ELF-1 (cell line): ENCODE results near the gene MAP6.
"Not testable (repeated sequence)": the region's sequence is repeated elsewhere in the genome, so short reads cannot be mapped to it uniquely, and the experiment has no call there.

Experiments
- DNase-seq: peaks from one replicate; pipeline ENCODE4 v3.0.0-alpha.2; 2016; ENCODE audit warnings: low read depth, low spot score

Gene MAP6

DNA sequence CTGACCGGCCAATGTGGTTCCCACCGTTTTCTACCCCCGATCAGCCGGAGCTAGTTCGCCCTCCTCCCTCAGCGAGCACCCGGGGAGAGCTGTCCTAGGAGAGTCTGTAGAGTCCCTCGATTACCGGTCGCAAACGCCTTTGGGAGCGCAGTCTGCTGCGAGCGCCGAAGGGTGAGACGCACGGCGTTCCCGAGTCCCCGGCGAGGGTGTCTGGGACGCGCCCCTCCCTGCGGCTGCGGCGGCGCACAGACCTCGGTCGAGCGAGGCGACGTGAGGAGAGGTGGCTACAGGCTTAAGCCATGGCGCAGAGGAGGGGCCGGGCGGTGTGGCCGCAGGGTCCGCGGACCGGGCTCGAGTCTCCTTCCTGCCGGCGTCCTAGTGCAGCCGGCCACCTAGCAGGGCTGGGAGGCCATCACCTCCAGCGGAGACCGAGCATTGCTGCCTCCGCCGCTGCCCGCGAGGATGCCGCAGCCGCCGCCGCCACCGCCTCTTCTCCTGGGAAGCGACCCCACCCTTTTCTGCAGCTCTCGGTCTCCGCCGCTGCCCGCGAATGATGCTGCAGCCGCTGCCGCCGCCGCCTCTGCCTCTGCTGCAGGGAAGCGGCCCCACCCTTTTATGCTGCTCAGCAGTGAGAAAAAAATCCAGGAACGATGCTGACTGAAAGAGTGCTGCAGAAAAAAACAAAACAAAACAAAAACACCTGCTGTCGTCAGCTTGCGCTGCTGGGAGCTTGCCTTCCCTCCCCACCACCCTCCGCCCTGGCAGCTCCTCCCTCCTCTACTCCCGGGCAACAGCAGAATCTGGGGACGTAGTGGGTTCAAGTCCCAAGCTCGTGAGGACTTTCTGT is at the start of gene MAP6:
Gene MAP6, minus strand, starts transcription at position 588 of the 847 bp plus-strand sequence. CDS start 669 bp downstream, outside the sequence.
- DNase-seq = peak; percentile 66

DNA sequence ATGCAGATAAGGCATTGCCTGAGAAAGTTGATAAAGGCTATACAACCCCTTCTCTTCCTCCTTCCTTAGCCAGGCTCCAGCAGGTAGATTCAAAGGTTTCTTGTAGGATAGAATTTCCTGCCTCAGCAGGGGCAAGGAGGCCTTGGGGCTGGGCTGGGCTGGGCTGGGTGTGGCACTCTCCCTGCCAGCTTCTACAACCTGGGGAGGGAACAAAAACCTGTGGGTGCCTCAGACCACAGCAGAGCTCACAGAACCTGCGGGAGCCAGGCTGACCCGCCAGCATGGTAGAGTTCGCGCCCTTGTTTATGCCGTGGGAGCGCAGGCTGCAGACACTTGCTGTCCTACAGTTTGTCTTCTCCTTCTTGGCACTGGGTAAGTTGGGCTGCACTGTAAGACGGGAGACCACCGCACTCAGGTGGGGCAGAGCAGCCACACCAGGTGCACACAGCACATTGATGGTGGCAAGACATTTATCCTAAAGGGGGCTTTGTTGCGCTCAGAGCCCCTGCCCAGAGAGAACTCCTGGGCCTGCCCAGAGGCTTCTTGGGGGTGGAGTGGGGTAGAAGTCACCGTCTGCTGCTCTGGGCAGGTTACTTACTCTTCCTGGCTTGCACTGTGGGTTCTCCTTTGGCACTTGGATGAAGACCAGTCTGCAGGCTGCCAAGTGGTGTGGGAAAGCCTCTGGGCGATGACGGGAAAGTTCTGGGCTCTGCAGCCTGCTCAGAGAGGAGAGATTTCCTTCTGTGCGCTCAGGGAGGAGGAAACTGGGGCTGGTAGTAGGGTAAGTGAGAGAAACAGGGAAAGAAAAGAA is 49.0 kb upstream of the MAP6 start, which contains the start of gene MOGAT2:
Gene MOGAT2, plus strand, starts transcription at position 231 of the 811 bp plus-strand sequence. Its CDS starts 51 bp downstream, at position 282.
- DNase-seq = no peak

DNA sequence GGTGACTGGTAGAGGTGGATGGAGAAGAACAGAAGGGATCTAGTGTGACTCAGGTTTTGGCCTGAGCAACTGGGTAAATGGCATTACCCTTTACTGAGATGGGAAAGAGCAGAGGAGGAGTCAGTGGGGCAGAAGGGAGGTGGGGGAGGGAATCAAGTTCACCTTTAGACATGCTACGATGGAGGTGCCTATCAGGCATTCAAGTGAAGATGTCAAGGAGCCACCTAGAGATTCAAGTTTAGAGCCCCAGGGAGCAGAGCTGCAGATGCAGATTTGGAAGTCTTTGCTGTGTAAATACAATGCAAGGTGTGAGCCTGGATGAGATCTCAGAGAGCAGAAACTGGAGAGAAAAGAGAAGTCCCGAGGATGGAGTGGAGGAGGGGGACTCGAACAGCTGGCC is 47.8 kb upstream of the MAP6 start:
- DNase-seq = no peak

DNA sequence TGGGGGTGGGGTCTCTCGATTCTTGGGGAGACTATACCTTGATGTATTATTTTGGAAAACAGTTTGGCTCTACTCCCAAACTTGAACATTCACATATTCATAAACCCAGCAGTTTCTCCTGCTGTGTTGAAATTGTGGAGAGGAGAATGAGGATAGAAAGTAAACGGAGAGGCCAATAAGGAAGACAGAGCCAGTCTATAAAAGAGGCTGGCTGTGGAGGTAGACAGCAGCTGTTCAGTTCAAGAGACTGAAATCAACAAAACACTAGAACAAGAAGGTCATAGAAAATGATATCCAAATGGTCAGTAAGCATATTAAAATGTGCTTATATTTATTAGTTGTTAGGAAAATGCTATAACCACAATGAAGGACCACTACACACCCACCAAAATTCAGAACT is 46.9 kb upstream of the MAP6 start:
- DNase-seq = no peak

DNA sequence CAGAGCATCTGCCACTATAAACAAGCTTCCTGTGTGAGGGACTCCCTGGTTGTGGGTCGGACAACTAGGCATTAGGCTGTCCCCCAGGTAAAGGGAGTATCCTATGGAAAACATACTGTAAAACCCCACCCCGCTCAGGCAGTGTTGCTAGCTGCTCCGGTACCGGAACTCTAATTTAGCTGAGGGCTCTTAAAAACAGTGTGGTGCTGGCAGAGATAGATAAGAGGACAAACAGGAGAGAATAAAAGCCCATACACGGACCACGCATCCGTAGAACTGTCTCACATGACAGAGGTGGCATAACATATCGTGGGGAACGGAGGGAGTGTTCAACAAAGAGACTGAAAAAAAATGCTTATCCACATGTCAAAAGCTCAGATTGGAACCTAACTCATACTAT is 45.4 kb upstream of the MAP6 start:
- DNase-seq = no peak

DNA sequence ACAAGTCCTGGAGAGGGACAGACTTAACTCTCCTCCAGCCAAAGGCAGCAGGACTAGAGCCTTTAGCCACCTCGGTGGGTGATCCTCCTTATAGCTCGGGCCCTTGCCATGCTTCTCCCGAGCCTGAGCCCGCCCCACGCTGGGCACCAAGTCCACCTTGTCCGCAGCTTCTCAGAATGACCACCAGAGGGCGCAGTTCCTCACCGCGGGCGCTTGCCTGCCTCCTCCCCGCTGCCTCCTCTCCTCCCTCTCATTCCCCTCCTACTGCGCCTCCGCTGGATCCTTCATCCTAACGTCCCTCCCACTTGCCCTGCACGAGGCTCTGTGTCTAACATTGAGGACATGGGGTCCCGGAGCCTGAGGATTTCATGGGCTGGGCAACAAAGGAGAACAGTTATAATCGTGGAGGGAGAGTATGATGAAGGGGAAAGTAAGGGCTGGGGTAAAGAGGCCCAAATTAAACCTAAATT is 37.5 kb upstream of the MAP6 start:
- peak; percentile 86 for DNase-seq

DNA sequence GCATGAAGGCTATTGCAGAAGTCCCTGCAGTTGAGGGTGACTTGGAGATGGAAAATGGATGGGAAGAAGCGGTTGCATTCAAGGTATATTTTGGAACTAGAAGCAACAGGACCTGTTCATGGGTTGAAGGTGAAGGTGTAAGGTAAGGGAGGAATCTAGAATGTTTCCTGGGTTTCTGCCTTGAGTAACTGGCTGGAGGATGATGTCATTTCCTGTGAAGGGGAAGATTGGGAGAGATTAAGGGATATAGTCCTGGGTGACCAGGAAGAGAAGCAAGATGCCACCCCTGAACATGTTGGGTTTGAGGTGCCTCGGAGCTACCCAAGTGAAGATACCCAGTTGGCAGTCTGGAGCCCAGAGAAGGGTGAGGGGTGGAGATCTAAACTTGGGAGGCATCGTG is 36.7 kb upstream of the MAP6 start:
- DNase-seq = no peak

DNA sequence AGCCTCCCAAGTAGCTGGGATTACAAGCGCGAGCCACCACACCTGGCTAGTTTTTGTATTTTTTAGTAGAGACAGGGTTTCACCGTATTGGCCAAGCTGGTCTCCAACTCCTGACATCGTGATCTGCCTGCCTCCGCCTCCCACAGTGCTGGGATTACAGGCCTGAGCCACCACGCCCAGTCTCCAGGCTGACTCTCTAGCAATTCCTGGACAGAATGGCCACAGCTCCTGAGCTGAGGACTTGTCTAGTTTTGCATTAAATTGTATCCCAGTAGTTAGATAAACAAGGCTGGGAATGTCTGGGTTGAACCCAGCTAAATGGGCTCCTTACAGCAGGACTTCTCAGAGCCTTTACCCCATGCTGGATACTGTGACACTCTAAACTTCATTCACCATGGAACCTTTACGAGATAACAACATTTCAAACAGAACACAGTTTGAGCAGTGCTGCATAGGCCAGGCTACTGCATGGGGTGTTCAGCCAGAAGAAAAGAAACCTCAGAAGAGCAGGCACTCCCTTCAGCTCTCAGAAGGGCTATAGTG is 34.9 kb upstream of the MAP6 start:
- no peak for DNase-seq

DNA sequence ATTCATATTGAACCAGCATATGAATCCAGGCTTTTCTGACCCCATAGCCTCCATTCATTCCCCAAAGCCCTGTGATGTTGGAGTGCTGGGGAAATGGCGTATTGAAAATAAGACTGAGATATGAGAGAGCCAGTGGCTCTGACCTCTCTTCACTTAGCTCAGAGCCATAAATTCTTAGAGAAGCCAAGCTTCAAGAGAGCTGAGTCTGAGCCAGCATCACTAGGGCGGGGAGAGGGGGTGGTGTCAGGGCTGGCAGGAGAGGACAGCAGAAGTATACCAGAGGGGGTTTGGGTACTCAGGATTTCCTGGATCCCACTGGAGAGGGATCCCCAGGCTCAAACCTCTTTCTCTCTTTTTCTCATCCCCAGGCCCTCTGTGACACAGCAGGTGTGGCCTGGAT is 32.1 kb upstream of the MAP6 start:
- no peak for DNase-seq

DNA sequence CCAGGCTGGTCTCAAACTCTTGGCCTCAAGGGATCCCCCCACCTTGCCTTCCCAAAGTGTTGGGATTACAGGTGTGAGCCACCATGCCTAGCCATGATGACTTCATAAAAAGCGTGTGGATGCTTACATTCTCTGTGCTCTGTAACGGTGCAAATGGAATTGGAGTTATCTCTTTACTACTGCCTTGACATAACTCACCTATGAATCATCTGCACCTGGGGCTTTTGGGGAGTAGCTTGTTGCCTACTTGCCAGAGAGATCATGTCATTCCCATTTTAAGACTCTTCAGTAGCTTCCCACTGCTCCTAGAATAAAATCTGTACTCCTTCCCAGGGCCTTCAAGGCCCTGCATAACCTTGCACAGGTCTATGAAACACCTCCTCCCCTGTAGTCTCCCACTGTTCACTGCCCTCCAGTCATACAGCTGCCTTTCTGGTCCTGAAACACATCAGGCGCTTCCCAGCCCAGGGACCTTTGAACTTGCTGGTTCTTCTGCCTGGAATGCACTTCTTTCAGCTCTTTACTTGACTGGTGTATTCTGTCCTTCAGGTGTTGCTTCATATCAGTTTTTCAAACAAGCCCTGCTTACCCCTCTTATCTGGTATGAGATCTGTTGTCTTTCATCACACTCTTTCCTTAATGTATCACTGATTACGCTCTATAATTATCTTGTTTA is 29.2 kb upstream of the MAP6 start:
- no peak for DNase-seq

DNA sequence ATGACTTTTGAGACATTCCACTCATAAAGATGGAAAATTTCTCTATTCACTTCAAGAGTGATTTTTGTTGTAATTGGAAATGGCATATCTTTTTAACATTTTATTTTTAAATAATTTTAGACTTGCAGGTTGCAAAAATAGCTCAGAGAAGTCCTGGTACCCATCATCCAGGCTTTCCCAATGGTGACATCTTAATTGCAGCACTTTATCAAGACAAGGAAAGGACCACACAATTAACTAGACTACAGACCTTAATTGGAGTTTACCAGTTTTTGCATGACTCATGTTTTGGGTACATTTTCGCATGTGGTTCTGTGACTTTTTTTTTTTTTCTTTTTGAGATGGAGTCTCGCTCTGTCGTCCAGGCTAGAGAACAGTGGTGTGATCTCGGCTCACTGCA is 23.0 kb upstream of the MAP6 start:
- no peak for DNase-seq

DNA sequence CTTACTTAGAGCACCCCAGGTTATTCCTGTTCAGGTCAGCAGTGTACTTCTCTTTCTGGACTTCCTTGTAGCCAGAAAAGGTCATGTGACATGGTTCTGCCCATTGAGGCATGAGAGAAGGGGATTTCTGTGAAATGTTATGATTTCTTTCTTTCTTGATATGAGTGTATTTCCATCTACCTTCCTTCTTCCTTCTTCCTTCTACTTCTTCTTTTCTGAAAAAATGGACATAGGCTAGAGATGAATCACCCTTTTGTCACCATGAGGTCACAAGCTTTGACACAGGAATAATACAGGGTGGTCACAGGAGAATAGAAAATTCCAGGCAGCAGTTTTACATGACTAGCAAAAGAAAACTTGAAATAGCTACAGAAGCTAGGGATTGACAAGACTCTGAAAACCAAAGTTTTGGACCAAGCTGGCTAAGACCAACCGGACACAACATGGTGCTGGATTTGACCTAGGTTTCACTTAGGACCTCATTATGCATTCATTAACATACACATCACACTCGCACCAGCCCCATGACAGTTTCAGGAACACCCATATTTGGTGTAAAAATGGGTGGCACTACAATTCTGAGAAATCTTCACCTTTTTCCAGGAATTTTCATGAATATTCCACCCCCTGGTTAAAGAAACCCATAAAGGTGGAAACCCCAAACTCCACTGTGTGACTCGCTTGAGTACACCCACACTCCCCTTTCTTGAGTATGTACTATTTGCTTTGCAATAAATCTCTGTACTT is 21.2 kb upstream of the MAP6 start:
- DNase-seq = no peak

DNA sequence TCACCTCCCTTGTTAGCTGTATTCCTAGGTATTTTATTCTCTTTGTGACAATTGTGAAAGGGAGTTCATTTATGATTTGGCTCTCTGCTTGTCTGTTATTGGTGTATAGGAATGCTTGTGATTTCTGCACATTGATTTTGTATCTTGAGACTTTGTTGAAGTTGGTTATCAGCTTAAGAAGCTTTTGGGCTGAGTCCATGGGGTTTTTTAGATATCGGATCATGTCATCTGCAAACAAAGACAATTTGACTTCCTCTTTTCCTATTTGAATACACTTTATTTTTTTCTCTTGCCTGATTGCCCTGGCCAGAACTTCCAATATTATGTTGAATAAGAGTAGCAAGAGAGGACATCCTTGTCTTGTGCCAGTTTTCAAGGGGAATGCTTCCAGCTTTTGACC is 15.0 kb upstream of the MAP6 start:
- not testable (repeated sequence) for DNase-seq

DNA sequence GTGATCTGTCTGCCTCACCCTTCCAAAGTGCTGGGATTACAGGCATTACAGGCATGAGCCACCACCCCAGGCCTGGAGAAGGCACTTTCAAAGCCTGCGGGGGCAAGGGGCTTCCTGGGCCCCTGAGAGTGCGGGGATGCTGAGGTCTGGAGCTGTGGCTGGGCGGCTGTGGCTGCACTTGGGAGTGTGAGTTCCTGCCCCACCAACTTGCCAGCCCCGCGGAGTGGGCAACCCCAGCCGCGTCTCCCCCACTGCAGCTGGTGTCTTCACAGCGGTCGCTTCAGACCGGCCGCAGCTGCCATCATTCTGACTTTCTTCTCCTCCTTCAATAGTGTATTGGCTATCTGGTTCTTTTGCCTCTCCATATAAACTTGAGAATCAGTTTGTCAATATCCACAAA is 10.7 kb upstream of the MAP6 start:
- DNase-seq = no peak

DNA sequence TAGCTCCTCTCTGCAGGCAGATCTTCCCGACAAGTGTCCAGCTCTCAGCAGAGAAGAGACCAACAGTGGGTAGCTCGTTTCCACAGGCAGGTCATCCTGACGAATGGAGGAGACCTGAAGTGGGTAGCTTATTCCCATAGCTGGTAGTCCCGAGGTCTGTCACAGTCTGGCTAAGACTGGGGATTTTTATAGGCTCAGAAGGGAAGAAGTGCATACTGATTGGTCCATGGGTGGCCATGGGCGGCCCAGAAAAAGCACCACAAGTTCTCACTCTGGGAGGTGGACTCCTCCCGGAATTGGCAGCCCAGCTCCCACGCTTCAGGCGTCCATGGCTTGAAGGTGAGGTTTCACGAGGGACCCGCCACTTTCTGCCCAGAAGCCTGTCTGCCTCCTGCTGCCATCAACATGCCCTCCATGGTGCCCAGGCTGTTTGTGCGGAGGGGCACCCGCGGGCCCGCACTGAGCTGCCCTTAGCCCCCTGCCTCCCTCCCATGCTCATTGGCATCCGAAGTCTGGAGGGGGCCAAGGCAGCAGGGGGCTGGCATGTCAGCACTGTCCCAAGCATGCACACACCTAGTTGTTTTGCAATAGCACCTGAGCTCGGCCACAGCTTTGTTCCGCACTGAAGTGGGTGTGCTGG is 9.9 kb upstream of the MAP6 start:
- DNase-seq = no peak

DNA sequence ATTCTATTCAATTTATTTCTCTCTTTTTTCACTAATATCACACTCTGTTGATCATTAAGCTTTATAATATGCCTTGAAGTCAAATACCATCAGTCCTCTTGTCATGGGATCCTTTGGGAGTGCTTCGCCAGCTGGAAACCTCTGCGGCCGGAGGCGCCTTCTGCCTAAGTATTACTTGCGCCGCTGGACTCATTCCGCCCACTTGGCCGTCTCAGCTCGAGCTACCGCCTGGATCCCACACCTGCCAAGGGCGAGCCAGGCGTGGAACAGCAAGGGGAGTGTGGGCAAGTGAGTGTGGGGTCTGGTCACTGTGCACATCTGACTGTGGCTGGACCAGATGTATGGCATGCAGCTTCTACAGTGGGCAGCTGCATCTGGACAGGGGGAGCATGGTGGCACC is 9.1 kb upstream of the MAP6 start:
- DNase-seq = no peak

DNA sequence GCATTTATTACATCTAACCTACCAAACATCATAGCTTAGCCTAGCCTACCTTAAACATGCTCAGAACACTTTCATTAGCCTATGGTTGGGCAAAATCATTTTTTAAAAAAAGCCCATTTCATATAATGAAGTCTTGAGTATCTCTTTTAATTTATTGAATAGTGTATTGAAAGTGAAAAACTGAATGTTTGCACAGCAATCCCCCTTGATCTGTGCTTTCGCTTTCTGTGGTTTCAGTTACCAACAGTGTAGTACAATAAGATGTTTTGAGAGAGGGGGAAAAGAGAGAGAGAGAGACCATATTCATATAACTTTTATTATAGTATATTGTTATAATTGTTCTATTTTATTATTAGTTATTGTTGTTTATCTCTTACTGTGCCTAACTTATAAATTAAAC is 8.4 kb upstream of the MAP6 start:
- no peak for DNase-seq

DNA sequence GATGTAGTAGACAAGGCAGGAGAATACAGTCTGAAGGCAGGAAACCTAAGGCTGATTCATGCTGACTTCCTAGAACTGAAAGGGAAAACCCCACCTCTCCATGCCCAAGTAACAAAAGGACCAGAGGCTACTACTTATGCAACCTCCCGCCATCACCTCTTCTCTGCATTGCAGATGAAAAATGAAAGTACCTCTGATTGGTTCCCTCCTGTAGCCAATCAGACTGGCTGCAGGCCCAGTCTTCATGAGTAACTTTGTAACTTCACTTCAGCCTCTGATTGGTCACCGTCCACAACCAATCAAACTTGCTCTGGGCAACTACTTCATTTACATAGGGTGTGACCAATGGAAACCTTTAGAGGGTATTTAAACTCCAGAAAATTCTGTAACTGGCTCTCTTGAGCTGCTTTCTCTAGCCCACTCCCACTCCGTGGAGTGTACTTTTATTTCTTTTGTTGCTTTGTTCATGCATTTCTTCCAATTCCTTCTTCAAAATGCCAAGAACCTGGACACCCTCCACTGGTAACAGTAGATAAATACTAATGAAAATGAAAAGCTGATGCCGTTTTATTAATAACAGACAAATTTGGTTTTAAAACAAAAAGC is 5.2 kb upstream of the MAP6 start:
- no peak for DNase-seq

DNA sequence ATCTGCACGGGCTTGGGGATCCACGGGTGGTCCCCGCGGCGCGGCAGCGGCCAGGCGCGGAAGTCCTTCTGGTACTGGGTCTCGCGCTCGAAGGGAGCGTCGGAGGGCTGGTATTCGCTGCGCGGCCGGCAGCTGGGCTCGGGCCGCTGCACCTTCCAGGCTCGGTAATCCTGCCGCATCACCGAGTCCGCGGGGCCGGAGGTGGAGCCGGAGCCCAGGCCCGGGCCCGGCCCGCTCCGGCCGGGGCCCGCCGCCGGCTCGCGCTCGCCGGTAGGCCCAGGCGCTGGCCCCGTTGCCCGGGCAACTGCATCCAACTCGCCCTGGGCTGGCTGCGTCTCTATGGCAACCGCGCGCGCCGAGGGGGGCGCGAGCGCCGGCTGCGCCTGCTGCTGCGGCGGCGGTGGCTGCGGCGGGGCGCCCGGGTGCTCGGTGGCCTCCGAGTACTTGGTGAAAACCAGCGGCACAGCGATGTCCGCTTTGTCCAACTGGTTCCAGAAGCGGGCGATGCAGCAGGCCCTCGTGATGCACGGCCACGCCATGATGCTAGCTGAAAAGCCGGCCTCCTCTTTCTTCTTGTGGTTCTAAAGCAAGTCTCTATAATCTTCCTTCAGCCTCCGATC is 897 bp downstream of the MAP6 start:
- DNase-seq = peak; percentile 45
